OCI-LY7 (cell line): Measurements from ENCODE around the gene CREG2.

ENCODE experiments used
- EZH2phosphoT487 ChIP-seq: fragments of 200-600 bp; sonication (generic); IDR thresholded peaks from 2 replicates; pipeline ENCODE4 v1.6.1; 2018; ENCODE audit warnings: low read depth, borderline replicate concordance, mild to moderate bottlenecking, mixed run types, antibody characterized with exemption, low read length, moderate library complexity, mixed read lengths
- TF ChIP-seq, protein P1 (sequence below): fragments of 200-600 bp; sonication (generic); conservative IDR thresholded peaks from 2 replicates; pipeline ENCODE4 v1.5.1; 2014; ENCODE audit warnings: mild to moderate bottlenecking, antibody characterized with exemption, low read length, moderate library complexity, mixed read lengths

DNA sequence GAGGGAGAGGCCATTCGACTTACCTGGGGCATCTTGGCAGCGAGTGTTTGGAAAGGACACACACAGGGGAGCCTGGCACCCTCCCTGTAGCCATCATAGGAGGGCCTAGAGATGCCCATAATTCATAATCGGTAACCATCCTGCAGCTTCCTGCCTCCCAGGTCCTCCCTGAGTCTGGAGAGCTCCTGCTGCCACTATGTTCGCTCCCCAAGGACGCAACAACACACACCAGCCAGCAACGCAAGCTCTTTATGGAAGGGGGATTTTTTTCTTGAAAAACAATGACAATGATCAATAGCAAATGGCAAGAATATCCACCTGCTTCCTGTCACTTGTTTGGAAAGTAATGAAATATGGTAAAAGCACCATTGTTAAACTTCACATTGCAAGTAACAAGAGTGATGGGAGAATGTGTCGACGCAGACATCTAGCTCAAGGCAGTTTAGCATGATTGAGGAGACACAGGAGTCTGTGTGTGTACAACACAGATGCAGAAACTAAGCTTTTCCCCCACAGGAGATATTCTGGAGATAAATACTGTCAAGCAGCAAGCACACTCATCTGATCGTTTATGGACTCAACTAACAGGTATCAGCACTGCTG lies 24.9 kb upstream of the CREG2 start:
- TF ChIP-seq, protein P1, sequence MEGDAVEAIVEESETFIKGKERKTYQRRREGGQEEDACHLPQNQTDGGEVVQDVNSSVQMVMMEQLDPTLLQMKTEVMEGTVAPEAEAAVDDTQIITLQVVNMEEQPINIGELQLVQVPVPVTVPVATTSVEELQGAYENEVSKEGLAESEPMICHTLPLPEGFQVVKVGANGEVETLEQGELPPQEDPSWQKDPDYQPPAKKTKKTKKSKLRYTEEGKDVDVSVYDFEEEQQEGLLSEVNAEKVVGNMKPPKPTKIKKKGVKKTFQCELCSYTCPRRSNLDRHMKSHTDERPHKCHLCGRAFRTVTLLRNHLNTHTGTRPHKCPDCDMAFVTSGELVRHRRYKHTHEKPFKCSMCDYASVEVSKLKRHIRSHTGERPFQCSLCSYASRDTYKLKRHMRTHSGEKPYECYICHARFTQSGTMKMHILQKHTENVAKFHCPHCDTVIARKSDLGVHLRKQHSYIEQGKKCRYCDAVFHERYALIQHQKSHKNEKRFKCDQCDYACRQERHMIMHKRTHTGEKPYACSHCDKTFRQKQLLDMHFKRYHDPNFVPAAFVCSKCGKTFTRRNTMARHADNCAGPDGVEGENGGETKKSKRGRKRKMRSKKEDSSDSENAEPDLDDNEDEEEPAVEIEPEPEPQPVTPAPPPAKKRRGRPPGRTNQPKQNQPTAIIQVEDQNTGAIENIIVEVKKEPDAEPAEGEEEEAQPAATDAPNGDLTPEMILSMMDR = no peak
- TF ChIP-seq EZH2phosphoT487 = no peak
